NK-92 treated with Interleukin-12 subunit alpha and Interleukin-12 subunit beta, amount 100 ng/mL, for 24 hours (cell line): ENCODE measurements around the gene DUSP6.

Experiments used
- DNase-seq: peaks from one replicate; lab custom pipeline; 2025; lab: John Stamatoyannopoulos, UW

Gene DUSP6

DNA sequence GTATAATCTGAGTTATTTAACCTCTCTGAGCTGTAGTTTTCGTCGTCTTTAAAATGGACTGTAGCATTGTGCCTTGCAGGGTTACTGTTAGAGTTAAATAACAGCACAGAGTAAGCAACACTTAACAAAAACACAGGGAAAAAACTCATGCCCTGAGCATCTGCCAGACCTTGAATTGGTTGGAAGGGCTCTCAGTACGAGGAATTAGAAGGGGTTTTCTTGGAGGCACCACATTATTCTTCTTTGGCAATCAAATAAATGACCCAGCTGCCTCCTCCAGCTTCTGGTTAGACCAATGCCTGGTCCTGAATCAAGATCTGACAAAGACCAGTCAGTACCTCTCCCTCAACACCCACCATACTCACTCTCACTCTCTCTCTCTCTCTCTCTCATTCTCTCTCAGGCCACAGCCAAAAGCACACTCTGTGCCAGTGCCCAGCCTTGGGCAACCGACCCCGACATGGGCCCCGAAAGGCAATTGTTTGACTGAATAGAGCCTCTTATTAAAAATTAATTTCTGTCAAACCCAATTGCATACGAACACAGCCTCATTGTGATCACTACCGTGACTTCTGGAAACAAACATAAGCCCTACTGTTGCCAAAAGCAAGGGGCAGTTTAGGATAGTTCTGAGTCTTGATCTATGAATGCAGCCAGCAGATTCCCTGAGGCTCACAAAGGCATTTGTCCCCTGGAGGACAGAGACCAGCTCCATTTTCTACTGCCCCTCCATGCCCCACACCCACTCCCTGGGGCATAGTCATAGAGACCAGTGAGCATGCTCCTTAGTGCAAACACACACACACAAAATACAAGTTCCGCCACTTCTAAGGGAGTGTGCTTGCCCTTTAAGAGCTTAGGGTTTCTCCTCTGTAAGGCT is 23.9 kb downstream of the DUSP6 start:
- no peak for DNase-seq

DNA sequence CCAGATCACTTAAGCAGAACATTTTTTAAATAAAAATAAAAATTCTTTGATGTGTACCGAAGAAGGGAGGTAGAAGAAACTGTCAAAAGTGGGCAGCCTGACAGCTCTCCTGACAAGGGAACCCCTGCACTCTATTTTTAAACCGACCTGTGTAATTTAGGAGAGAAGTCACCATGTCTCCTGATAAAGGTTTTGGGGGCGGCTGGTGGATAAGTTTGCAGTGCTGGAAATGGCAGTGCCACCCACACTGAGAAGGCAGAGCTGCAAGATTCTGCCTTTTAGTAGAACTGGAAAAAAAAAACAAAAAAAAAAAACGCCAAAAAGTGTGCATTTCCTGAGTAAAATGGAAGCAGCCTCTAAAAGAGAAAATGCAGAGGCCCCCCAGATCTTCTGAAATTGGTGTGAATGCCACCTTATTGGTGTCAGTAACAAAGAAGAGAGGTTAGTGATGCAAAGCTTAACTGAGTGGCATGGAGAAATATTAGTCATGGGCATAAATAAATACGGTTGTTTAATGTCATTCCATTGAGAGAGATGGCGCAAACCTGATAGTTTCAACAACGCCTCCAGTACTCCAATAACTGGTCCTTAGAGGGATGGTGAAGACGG is 24.7 kb downstream of the DUSP6 start:
- DNase-seq = no peak

DNA sequence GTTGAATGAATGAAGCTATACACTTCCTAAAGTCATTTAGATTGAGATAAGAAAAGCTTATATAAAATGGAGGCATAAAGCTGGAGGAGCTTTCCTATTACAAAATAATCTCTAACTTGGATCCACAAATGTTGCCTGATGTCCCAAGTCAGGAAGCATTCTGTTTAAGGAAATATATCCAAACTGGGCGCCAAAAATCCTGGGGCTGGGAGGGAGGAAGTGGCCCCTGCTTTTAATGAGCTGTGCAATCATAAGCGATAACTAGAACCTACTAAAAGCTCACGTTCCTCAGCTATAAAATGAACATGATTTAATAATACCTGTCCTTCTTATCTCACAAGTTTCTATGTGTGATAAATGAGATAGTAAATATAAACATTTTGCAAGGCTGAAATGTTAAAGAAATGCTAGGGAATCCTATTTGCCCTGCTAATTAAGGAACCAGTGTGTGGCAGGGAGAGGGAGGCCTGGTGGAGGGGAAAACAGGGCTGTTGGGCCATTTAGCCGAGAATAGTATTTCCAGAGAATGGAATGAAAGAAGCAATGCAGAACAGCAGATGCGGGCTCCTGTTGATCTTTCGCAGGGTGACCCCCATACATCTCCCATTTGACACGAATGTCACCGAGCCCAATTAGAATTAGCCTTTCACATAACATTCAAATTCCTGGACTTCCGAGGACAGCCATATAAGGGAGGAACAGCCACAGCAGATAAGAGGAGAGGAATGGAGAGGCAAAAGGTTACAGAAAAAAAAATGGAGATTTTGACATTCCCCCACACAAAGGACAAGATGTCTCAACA is 25.9 kb downstream of the DUSP6 start:
- DNase-seq = no peak

DNA sequence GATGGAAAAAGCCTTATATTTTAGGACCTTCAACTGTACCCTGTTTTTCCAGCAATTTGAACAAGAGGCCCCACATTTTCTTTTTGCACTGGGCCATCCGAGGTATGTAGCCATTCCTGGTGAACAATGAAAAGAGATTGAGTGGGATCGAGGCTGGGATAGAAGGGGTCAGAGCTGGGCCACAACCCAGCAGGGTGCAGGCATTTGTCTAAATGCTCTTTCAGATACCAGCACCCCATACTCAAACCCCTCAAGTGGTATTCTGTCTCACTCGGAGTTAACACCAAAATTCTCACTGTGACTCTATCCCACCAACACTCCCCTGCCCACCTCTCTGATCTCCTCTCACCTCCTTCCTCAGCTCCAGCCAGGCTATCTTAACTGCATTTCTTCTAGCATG is 26.8 kb downstream of the DUSP6 start:
- no peak for DNase-seq

DNA sequence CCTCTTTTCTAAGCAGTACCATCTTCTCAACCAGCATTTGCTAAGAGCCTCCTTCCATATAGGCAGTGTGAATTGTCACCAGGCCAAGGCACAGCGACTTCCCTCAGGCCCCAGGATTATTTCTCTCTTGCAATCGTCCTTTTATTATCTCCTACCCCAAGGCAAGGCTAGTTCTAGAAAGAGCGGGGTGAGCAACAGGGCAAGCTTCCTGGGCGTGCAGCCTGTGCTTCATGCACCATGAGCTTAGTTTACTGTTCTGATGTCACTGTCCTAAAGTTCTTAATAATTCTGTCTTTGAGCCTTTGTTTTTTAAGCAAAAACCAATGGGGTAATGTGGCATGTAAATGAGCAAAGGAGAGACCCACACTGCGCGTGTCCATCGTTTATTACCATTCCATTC is 27.9 kb downstream of the DUSP6 start:
- DNase-seq = no peak

DNA sequence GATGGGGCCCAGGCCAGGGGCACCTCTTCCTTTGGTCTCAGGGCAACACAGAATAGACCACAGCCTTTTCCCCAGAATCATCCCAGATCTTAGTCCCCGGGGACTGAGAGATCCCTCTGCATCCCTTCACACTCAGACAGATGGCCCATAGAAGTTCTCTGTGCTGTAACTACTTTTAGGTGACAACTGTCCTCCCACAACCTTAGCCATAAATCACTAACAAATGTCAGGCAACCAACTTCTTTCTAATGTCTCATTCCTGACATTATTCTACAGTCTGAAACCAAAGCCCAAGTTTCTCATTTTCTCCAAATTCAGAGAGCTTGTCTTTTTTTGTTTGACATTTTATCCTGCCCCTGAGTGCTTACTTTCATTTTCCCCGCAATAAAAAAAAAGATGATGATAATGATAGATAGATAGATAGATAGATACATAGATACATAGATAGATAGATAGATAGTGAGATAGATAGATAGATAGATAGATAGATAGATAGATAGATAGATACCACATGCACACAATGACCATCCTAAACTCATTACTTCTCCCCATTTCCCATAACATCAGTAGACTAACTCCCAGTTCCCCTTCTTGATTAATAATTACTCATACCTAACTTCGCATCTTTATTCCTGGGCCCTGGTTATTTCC is 28.6 kb downstream of the DUSP6 start:
- no peak for DNase-seq

DNA sequence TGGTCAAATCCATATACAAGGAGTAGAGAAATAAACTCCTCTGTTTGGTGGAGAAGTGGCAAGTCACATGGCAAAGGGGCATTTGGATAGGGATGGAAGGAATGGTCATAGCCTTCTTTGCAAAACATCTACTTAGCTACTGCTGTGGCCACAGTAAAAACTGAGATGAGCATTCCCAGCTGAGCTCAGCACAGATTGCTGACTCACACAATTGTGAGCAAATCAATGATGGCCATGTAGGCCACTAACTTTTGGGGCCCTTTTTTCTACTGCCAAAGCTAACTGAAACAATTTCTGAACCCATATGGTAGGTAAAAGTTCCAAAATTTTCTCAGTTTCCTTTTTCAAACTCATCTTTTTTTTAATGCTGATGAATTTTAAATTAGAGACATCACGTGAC is 31.6 kb downstream of the DUSP6 start:
- no peak for DNase-seq

DNA sequence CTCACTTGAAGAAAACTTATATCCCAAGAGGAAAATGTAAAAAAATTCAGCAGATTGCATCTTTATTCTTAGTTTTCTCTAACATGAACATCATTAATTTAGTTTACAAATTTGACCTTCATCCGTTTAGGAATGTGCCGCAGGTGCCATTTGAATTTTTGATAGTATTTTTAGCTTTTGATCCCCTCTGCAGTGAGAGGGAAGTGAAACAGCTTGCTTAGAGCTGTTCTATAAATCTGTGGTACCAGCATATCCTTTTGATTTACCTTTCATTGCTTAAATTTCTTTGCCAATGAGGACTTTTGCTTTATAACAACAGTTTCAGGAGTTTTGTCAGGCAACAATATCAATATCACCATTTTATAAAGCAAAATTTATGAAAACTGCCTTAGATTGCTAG is 32.7 kb downstream of the DUSP6 start:
- no peak for DNase-seq

DNA sequence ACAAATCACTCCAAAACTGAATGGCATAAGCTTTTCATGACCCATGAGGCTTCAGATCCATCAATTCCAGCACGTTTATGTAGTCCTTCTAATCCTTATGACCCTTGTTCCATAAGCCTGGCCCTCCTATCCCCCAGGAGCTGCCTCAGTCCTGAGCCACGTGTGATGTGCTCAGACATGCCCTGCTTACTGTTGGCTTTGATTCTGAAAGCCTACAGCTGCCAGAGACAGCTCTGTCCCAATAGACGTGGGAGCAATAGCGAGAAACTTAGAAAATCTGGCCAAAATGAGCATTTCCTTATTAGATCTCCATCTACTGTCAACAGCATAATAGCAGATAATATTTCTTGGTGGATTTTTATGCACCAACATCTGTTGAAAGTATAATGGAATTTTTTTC is 33.2 kb downstream of the DUSP6 start:
- DNase-seq = no peak

DNA sequence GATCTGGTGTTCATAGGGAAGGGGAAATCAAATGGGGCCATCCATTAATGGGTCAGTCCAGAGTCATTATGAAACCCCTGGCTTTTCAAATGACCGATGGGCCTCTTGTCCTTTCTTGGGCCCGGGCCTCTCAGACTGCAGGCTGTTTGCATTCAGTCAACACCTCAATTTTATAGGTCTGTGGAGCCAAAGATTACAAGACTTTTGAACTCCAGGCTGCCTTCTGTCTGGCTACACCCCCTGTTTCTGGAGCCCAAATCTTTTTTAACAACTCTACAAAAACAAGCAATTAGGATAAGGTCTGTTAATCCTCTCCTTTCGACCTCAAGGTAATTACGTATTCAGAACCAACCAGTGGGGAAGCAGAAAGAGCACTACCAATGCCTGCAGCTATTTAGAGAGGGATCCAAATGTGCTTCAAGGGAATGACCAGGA is 35.6 kb downstream of the DUSP6 start:
- no peak for DNase-seq

DNA sequence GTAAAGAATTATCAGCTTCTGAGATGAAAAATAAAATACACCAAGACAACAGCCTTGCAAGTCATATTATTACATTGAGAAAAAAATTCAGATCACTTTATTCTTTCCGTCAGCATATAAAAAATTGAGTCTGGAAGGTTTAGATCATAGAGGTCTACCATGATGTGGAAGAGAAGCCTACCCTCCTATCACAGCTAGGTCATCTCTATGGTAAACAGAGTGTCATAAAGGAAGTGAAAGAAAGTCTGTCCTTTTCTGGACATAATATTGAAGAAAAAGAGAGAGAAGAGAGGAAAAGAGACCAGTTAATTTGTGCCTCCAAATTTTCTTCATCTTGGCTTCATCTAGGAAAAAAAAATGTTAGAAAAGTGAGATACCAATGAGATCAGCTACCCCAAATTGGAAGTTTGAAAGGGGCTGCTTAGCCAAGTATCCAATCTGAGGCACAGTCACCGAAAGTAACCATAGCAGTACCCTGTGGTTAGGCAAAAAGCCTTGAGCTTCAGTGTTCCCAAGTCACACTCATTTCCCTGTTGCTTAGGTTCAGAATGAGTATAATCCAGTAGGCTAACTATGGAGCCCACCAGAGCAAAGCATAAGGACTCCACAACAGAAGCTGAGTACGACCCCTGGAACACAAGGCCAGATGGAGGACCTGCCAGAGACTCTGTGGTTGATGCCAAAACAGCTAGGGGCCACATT is 38.1 kb downstream of the DUSP6 start:
- no peak for DNase-seq

DNA sequence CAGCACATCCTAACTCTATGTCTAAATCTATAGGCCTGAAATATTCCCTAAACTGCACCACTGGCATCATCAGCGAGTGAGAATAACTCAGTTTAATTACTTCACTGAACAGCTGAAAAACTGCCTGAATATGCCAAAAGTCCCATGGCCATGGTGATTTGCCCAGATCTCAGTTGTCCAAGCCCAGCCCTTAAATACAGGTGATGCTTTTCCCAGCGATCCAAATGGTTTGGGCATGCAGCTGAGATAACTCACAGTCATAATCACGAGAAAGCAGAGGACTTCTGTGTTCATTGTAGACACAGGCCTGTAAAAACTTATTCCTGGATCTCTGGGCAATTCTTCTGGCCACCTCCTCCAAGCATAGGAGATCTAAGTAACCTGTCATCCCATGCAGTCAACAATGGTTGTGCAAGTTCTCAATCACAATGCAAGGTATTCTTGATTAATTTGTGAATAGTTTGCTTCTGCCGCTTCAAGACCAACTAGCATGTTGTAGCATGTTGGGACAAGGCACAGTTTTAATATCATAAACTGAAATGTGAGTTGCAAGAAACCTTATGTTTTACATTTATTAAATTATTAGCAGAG is 40.5 kb downstream of the DUSP6 start:
- DNase-seq = no peak

DNA sequence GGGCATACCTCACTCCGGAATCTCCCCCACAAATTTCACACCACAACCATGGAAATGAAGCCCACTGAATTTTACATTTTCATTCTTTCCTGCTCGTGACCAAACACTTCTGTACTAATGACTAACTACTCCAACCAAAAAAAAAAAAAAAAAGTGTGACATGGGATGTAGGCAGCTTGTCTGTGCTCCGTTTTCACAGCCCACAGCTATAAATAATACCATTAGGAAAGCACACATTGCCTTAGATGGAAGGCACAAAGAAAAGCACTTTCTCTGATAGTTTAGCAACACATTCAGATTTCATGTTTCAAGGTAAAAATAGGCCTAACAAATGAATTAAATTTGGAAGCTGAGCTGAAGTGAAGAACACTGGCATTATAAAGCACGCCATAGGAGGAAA is 42.5 kb downstream of the DUSP6 start:
- DNase-seq = no peak

DNA sequence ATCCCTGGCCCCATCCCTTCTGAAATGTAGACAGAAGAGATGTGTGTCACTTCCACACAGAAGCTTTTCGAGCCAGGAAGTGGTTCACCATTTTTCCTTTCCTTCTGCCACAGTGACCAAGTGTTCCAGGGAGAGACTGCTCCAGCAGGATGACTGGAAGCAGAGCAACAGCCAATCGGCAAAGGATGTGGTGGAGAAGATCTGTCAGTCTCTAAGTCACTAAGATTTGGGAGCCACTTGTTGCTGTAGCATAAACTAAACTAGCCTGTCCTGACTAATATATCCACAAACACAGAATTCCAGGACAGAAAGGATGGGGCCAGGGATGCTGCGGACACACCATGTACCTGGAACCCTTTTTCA is 42.9 kb downstream of the DUSP6 start:
- DNase-seq = no peak

DNA sequence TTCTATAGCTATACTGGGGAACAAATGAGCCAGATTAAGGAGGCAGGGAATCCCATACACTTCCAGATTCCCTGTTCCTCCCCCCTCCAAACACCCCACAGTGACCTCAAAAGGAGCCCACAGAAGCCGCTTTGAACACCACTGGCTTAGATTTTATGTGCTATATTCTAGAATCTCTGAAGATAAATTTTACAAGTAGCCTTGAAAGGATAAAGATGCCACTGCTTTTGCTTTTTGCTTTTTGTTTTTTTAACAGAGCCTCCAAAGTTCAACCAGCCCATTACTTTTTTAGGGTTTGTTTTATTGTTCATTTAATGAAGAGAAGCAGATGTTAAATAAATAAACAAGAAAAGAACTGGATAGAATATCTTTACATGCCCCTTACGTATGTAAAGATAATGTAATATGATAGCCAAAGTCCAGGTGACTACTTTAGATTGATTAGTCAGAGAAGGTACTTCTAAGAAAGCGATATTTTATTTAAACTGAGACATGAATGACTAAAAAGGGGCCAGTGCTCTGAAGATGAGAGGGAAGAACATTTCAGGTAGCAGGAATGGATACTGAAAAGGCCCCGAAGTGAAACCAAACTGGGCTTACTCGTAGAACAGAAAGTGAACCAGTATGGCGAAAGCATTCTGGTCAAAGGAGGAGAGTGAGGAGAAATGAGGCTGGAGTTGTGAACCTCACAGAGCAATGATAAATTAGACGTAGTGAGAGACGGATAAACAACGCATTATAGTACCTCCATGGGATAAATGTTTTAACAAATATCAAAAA is 44.6 kb downstream of the DUSP6 start:
- no peak for DNase-seq

DNA sequence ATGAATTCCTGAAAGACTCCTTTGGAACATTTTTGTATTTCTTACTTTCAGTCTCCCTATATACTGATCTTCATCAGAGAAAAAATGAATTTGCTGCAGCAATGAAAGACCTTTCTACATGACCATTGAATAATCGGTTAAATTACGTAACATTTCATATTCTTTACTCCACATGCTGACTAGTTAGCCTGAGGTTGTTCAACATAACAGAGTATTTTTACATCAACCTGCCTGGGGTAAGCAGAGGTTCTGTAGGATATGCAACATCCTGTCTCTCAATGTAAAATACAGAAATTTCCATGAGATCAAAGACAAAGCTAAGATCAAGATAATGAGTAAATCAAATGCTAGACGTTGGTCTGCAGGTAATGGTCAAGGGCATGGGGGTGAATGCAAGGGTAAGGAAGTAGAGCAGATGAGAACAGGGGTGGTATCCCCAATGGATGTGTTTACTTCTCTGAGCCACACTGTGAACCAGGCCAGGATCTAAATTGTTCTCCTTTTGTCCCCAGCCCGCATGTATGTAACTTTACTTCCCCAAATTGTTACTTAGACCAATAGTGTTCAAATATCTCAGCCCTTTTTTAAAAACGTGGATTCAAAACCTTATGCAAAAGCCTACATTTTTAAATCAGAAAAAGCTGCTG is 45.4 kb downstream of the DUSP6 start:
- no peak for DNase-seq

DNA sequence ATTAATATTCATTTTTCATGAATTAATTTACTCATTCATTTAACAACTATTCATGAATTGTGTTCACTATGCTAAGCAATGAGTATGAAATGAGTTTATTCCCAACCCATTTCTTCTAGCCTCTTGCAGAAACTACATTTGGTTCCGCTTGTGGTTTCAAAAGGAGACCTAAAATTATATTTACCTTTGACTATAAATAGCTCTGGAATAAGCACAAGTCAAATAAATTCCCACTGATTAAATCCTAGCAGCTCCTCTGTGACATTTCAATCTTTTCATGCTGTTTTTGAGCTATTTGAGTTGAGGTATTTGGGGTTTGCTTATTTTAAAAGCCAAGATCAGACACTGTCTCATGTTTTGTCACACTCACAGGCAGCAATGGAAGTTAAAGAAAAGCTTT is 46.9 kb downstream of the DUSP6 start:
- no peak for DNase-seq

DNA sequence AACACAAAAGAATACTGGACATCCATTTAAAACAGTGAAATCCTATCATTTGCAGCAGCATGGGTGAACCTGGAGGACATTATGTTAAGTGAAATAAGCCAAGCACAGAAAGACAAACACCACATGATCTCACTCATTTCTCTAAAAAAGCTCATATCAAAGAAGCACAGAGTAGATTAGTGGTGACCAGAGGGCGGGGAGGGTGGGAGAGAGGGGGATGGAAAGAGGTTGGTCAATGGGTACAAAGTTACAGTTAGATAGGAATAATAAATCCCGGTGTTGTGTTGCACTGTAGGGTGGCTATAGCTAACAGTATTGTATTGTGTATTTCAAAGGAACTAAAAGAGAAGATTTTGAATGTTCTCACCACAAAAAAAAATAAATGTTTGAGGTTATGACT is 52.4 kb downstream of the DUSP6 start:
- no peak for DNase-seq

DNA sequence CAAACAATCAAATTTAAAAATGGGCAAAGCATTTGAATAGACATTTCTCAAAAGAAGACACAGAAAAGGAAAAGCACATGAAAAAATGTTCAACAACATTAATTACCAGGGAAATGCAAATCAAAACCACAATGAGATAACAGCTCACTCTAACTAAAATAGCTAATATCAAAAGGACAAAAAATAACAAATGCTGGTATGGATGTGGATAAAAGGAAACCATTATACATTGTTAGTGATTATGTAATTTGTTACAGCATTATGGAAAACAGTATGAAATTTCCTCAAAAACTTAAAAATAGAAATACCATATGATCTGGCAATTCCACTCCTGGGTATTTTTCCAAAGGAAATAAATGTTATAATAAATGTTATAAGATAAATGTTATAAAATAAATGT is 52.9 kb downstream of the DUSP6 start:
- no peak for DNase-seq
